ENCODE data around the gene CEP20. TPM values are rescaled to one million over a fixed set of nuclear protein-coding genes. Genes with fewer than 3 reads are reported as not detected.

CEP20 gene
- total RNA-seq, 1 experiment from 2014 or later, result 94.3 TPM

DNA sequence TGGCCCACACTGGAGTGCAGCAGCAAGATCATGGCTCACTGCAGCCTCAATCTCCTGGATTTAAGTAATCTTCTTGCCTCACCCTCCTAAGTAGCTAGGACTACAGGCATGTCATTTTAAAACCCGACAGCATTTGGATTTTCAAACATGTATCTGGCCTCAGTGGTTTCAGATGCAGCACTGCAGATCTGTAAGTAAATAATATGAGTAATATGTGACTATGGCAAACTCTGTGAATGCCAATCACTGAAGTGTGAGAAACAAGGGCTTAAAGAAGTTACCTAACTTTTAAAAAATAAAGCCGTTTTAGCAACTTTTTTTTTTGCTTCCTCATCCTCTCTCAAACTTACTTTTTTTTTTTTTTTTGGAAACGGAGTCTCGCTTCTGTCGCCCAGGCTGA, 11.9 kb downstream of the CEP20 start:
- in situ Hi-C loops (cut with HindIII; ENCODE audit: low pct_unique_long_range_greater_than_20kb, low sequenced_read_pairs), result no loop called here
- Histone ChIP-seq H3K4me3 (ENCODE audit: low read depth in 2 of 2, low read length in 2 of 2) (no peak overlapping the region), H3K9me3 (ENCODE audit: control insufficient read depth, insufficient read depth, low read depth, low read length) (no peaks in the 10 kb centered on the region), H3K4me1 (ENCODE audit: control insufficient read depth, insufficient read depth, low read length) (peaks cover 32% of the 10 kb centered on the region), H3K27me3 (ENCODE audit: control insufficient read depth, insufficient read depth, low read length) (no peaks in the 10 kb centered on the region), H3K27ac (ENCODE audit: low read length) (no peak overlapping the region), H3K36me3 (ENCODE audit: control insufficient read depth, insufficient read depth, low read length) (peaks cover 21% of the 10 kb centered on the region)
- ChIA-PET CTCF (interaction anchor here (0.7 kb wide), 2 partner anchors 54 to 198 kb away, joined by 3 to 6 read pairs; no protein-coding TSS in a partner anchor), POLR2A (interaction anchor here (0.7 kb wide), 1 partner anchor 69 kb away, joined by 13 read pairs; no protein-coding TSS in a partner anchor)
- BruUV-seq (replicated peaks), result no TSS peak
- DNase-seq (ENCODE audit: low read depth, low spot score) (no peak), ATAC-seq (no peak)
- intact Hi-C loops (cut with micrococcal nuclease; ENCODE audit: unreplicated experiment), result loop anchor here (10.0 kb wide), 1 partner anchor 118 kb away; no protein-coding TSS in a partner anchor
- TF ChIP-seq, protein P1, sequence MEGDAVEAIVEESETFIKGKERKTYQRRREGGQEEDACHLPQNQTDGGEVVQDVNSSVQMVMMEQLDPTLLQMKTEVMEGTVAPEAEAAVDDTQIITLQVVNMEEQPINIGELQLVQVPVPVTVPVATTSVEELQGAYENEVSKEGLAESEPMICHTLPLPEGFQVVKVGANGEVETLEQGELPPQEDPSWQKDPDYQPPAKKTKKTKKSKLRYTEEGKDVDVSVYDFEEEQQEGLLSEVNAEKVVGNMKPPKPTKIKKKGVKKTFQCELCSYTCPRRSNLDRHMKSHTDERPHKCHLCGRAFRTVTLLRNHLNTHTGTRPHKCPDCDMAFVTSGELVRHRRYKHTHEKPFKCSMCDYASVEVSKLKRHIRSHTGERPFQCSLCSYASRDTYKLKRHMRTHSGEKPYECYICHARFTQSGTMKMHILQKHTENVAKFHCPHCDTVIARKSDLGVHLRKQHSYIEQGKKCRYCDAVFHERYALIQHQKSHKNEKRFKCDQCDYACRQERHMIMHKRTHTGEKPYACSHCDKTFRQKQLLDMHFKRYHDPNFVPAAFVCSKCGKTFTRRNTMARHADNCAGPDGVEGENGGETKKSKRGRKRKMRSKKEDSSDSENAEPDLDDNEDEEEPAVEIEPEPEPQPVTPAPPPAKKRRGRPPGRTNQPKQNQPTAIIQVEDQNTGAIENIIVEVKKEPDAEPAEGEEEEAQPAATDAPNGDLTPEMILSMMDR (IDR thresholded peaks at IDR 0.05), result no peak
- TF ChIP-seq TCF7L2 (IDR thresholded peaks at IDR 0.05; ENCODE audit: low read depth, low read length) (no peak), POLR2AphosphoS5 (IDR thresholded peaks at IDR 0.05; ENCODE audit: low read depth, low read length) (no peak), SIN3A (IDR thresholded peaks at IDR 0.05; ENCODE audit: borderline replicate concordance, insufficient read depth, low read depth, low read length) (no peak)
- TF ChIP-seq, protein P2, sequence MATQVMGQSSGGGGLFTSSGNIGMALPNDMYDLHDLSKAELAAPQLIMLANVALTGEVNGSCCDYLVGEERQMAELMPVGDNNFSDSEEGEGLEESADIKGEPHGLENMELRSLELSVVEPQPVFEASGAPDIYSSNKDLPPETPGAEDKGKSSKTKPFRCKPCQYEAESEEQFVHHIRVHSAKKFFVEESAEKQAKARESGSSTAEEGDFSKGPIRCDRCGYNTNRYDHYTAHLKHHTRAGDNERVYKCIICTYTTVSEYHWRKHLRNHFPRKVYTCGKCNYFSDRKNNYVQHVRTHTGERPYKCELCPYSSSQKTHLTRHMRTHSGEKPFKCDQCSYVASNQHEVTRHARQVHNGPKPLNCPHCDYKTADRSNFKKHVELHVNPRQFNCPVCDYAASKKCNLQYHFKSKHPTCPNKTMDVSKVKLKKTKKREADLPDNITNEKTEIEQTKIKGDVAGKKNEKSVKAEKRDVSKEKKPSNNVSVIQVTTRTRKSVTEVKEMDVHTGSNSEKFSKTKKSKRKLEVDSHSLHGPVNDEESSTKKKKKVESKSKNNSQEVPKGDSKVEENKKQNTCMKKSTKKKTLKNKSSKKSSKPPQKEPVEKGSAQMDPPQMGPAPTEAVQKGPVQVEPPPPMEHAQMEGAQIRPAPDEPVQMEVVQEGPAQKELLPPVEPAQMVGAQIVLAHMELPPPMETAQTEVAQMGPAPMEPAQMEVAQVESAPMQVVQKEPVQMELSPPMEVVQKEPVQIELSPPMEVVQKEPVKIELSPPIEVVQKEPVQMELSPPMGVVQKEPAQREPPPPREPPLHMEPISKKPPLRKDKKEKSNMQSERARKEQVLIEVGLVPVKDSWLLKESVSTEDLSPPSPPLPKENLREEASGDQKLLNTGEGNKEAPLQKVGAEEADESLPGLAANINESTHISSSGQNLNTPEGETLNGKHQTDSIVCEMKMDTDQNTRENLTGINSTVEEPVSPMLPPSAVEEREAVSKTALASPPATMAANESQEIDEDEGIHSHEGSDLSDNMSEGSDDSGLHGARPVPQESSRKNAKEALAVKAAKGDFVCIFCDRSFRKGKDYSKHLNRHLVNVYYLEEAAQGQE (IDR thresholded peaks at IDR 0.05; ENCODE audit: insufficient read depth in 1 of 2, low read depth in 2 of 2, low read length in 1 of 2), result no peak

DNA sequence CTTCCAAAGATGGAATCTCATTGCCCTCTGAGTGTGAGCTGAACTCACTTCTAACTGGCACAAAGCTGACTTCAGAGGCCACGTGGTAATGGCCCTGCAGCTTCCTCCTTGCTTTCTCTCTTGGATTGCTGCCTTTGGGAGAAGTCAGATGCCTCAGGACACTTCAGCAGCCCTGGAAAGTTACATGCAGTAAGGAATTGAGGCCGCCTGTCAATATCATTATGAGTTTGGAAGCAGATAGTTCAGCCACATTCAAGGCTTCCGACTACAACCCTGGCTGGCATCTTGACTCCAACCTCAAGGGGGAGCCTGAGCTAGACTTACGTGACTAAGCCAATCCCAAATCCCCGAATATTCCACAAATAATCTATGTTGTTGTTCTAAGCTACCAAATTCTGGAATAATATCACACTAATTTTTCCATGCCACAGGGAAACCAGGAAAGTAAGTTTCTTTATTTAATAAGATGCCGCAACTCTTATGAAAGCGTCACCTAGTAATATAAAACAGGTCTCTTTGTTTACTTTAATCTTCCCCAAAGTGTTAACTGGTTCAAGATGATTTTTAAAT, 13.6 kb downstream of the CEP20 start:
- H3K27me3 ChIP-seq (ENCODE audit: control insufficient read depth, insufficient read depth, low read length), result no peaks in the 10 kb centered on the region
- H3K4me3 ChIP-seq (ENCODE audit: low read depth in 2 of 2, low read length in 2 of 2), result no peak overlapping the region
- TF ChIP-seq, protein P2 (IDR thresholded peaks at IDR 0.05; ENCODE audit: insufficient read depth in 1 of 2, low read depth in 2 of 2, low read length in 1 of 2), result no peak
- TF ChIP-seq POLR2AphosphoS5 (IDR thresholded peaks at IDR 0.05; ENCODE audit: low read depth, low read length) (no peak; the same call in 1 of the 2 replicates), SIN3A (IDR thresholded peaks at IDR 0.05; ENCODE audit: borderline replicate concordance, insufficient read depth, low read depth, low read length) (no peak)
- TF ChIP-seq, protein P1 (IDR thresholded peaks at IDR 0.05), result peak; percentile 95
- in situ Hi-C loops (cut with HindIII; ENCODE audit: low pct_unique_long_range_greater_than_20kb, low sequenced_read_pairs), result no loop called here
- DNase-seq (ENCODE audit: low read depth, low spot score) (peak; percentile 71), ATAC-seq (peak; percentile 96)
- H3K4me1 ChIP-seq (ENCODE audit: control insufficient read depth, insufficient read depth, low read length), result peaks cover 20% of the 10 kb centered on the region
- intact Hi-C loops (cut with micrococcal nuclease; ENCODE audit: unreplicated experiment), result loop anchor here (10.0 kb wide), 1 partner anchor 120 kb away; no protein-coding TSS in a partner anchor
- no TSS peak for BruUV-seq (replicated peaks)
- ChIA-PET CTCF (interaction anchor here (0.6 to 1.5 kb wide), 10 partner anchors 25 to 219 kb away, joined by 3 to 7 read pairs (median 4); no protein-coding TSS in a partner anchor), POLR2A (interaction anchor here (0.6 to 1.1 kb wide), 2 partner anchors 13 to 14 kb away, joined by 5 to 10 read pairs; partner anchors contain the start of gene CEP20)
- H3K27ac ChIP-seq (ENCODE audit: low read length), result peak overlapping the region; percentile 72
- H3K9me3 ChIP-seq (ENCODE audit: control insufficient read depth, insufficient read depth, low read depth, low read length), result no peaks in the 10 kb centered on the region
- H3K36me3 ChIP-seq (ENCODE audit: control insufficient read depth, insufficient read depth, low read length), result peaks cover 21% of the 10 kb centered on the region
